Measurements from ENCODE around the gene AGMAT.
"Not testable (repeated sequence)": the region's sequence is repeated elsewhere in the genome, so short reads cannot be mapped to it uniquely, and the experiment has no call there.

The AGMAT gene

GRCh38 chr1:15616373-15617172 lies 31.7 kb upstream of the AGMAT start:
- DNase-seq (ENCODE audit: low read depth), result no peak

- no peak for DNase-seq (ENCODE audit: low read depth)
Observed at GRCh38 chr1:15610167-15610566, 25.3 kb upstream of the AGMAT start.

- no peak for DNase-seq (ENCODE audit: low read depth)
Observed at GRCh38 chr1:15609631-15610030, 24.8 kb upstream of the AGMAT start.

GRCh38 chr1:15605398-15606383 lies 20.8 kb upstream of the AGMAT start:
- DNase-seq (ENCODE audit: low read depth), result no peak

GRCh38 chr1:15604400-15604799 lies 19.5 kb upstream of the AGMAT start:
- DNase-seq (ENCODE audit: low read depth), result not testable (repeated sequence)

GRCh38 chr1:15603966-15604282 lies 19.1 kb upstream of the AGMAT start:
- DNase-seq (ENCODE audit: low read depth), result not testable (repeated sequence)

GRCh38 chr1:15603050-15603965 lies 18.5 kb upstream of the AGMAT start:
- DNase-seq (ENCODE audit: low read depth), result peak; percentile 88

GRCh38 chr1:15598436-15598835 lies 13.6 kb upstream of the AGMAT start:
- no peak for DNase-seq (ENCODE audit: low read depth)

GRCh38 chr1:15595809-15596617 lies 11.2 kb upstream of the AGMAT start:
- DNase-seq (ENCODE audit: low read depth), result no peak

GRCh38 chr1:15592285-15592684 lies 7.4 kb upstream of the AGMAT start:
- no peak for DNase-seq (ENCODE audit: low read depth)

GRCh38 chr1:15583016-15583706 lies 1.7 kb downstream of the AGMAT start:
- DNase-seq (ENCODE audit: low read depth), result no peak

GRCh38 chr1:15579683-15580047 lies 5.2 kb downstream of the AGMAT start:
- DNase-seq (ENCODE audit: low read depth), result no peak

GRCh38 chr1:15578921-15579682 lies 5.7 kb downstream of the AGMAT start:
- peak; percentile 9 for DNase-seq (ENCODE audit: low read depth)

- DNase-seq (ENCODE audit: low read depth), result no peak
Observed at GRCh38 chr1:15577691-15578090, 7.2 kb downstream of the AGMAT start.

- no peak for DNase-seq (ENCODE audit: low read depth)
Observed at GRCh38 chr1:15575549-15576150, 9.2 kb downstream of the AGMAT start.

GRCh38 chr1:15574741-15575140 lies 10.1 kb downstream of the AGMAT start:
- no peak for DNase-seq (ENCODE audit: low read depth)

- DNase-seq (ENCODE audit: low read depth), result no peak
Observed at GRCh38 chr1:15573477-15573876, 11.4 kb downstream of the AGMAT start.

GRCh38 chr1:15571266-15571665 lies 13.6 kb downstream of the AGMAT start:
- DNase-seq (ENCODE audit: low read depth), result no peak

GRCh38 chr1:15570861-15571260 lies 14.0 kb downstream of the AGMAT start:
- DNase-seq (ENCODE audit: low read depth), result no peak
